Skeletal muscle tissue (tissue), 4 donors: ENCODE results near the gene GKN1. TPM values are rescaled to one million over a fixed set of nuclear protein-coding genes. Genes with fewer than 3 reads are reported as not detected.
"Not testable (repeated sequence)": the region's sequence is repeated elsewhere in the genome, so short reads cannot be mapped to it uniquely, and the experiment has no call there.

Source experiments
- H3K27ac ChIP-seq: one replicate; pipeline ENCODE4 v1.7.0; 2013; ENCODE audit warnings: mild to moderate bottlenecking, low read depth, low read length, inconsistent platforms
- H3K27me3 ChIP-seq, 3 donors: one replicate each; pipeline ENCODE4 v1.7.0; 2013; ENCODE audit warnings: low read length in 3 of 3; ENCODE audit not compliant: control insufficient read depth in 3 of 3, insufficient read depth in 3 of 3
- H3K36me3 ChIP-seq, 3 donors: one replicate each; pipeline ENCODE4 v1.7.0; 2013; ENCODE audit warnings: low read length in 3 of 3; ENCODE audit not compliant: control insufficient read depth in 3 of 3, insufficient read depth in 3 of 3
- H3K4me1 ChIP-seq, 3 donors: one replicate each; pipeline ENCODE4 v1.7.0; 2013; ENCODE audit warnings: low read length in 3 of 3, mild to moderate bottlenecking in 3 of 3; ENCODE audit not compliant: control insufficient read depth in 3 of 3, insufficient read depth in 3 of 3
- H3K4me3 ChIP-seq, 3 donors: one replicate each; pipeline ENCODE4 v1.7.0; 2013; ENCODE audit warnings: low read length in 3 of 3
- H3K9ac ChIP-seq, 3 donors: one replicate each; pipeline ENCODE4 v1.7.0; 2013; ENCODE audit warnings: low read length in 3 of 3, mild to moderate bottlenecking in 3 of 3, moderate library complexity in 2 of 3, low read depth in 1 of 3
- H3K9me3 ChIP-seq, 3 donors: one replicate each; pipeline ENCODE4 v1.7.0; 2013; ENCODE audit warnings: low read length in 3 of 3; ENCODE audit not compliant: control insufficient read depth in 3 of 3
- total RNA-seq: library from RNA; depleted of rRNA; stranded (reverse); fragments of >200 nt; gene quantifications from one replicate; pipeline ENCODE4 v1.2.3, GENCODE V29; 2014
- donor health status: Osteomylitis.

GKN1 gene
- total RNA-seq, 1 donor from 2014 or later = not detected

DNA sequence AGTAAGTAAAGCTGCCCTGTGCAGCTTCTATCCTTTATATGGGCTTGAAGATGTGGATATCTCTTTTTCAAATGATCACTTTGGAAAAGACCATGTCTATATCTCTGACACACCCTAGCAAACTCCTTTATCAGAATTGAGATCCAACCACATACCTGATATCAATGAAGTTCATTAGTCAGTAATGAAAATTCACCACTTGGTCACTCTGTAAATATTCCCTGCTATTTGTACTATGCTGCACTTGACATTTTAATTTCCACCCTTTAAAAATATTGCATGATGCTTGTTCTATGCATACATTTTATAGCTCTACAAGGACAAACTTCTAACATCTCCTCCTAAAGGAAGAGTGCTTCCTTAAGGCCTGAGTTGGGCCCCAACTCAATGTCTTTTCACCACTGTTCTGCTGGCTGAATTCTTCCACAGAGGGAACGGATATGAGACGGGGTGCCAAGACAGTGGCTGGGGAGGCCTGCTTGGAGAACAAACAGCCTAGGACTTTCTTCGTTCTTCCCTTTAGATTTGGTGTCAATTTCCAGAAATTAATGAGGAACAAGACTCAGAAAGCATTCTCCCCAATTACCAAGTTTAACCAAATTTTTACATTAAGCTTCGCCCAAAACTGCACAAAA is 21.4 kb upstream of the GKN1 start, which contains the start of gene GKN2:
TSS of gene GKN2 (minus strand) at position 7 of the 635 bp plus-strand sequence. CDS start 32 bp downstream, outside the sequence.
- H3K27ac ChIP-seq = no peak within 1 kb of the TSS
- H3K9me3 ChIP-seq = no peaks in the 10 kb centered on the region
- H3K27me3 ChIP-seq = peaks cover 0 to 3% (median 0%) of the 10 kb centered on the region in 3 donors
- no peak within 1 kb of the TSS for H3K9ac ChIP-seq
- H3K4me1 ChIP-seq = no peaks in the 10 kb centered on the region
- no peak within 1 kb of the TSS for H3K4me3 ChIP-seq
- H3K36me3 ChIP-seq = no peaks in the 10 kb centered on the region

DNA sequence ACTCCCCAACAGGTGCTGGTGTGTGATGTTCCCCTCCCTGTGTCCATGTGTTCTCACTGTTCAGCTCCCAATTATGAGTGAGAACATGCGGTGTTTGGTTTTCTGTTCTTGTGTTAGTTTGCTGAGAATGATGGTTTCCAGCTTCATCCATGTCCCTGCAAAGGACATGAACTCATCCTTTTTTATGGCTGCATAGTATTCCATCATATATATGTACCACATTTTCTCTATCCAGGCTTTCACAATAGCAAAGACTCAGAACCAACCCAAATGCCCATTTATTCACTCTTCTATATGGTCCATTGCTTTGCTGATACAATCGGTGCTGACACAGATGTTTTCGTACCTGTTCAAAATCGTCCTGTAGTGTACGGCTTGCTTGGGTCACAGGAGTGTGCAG is 19.0 kb upstream of the GKN1 start:
- H3K9ac ChIP-seq, H3K27ac ChIP-seq, H3K9me3 ChIP-seq, H3K36me3 ChIP-seq, H3K4me1 ChIP-seq, H3K27me3 ChIP-seq, H3K4me3 ChIP-seq: not testable (repeated sequence)

DNA sequence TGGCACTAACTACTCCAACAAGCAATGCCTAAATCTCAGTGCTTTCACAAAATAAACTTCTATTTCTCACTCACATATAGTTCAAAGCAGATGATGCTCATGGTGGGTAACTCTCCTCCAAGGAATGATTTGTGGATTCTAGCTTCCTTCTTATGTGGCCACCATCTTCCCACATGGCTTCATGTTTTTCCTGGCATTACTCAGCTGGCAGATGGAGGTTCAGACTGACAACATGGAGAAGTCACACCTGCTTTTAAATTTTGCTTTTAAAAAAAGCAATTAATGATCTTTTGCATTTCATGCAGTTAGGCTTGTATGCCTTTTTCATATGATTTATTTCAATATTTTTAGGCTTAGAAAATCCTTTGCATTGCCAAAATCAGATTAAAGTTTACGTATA is 15.4 kb upstream of the GKN1 start:
- Histone ChIP-seq H3K4me3 (no peak overlapping the region), H3K4me1 (no peaks in the 10 kb centered on the region), H3K36me3 (no peaks in the 10 kb centered on the region), H3K27ac (no peak overlapping the region), H3K27me3 (no peaks in the 10 kb centered on the region), H3K9ac (no peak overlapping the region), H3K9me3 (no peaks in the 10 kb centered on the region)

DNA sequence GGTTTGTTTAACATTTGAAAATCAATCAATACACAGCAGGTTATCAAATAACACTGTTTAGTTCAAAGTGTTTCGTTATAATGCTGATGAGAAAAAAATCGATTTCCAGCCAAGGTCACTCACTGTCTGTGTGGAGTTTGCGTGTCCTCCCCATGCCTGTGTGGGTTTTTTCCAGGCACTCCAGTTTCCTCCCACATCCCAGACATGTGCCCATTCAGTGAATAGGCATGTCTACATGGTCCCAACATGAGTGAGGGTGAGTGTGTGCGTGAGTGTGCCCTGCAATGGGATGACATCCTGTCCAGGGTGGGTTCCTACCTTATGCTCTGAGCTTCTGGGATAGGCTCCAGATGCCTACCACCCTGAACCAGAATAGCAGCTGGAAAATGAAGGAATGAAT is 13.1 kb upstream of the GKN1 start:
- H3K27me3 ChIP-seq = no peaks in the 10 kb centered on the region
- H3K9ac ChIP-seq = no peak overlapping the region
- H3K27ac ChIP-seq = no peak overlapping the region
- no peak overlapping the region for H3K4me3 ChIP-seq
- no peaks in the 10 kb centered on the region for H3K4me1 ChIP-seq
- H3K36me3 ChIP-seq = no peaks in the 10 kb centered on the region
- H3K9me3 ChIP-seq = no peaks in the 10 kb centered on the region

DNA sequence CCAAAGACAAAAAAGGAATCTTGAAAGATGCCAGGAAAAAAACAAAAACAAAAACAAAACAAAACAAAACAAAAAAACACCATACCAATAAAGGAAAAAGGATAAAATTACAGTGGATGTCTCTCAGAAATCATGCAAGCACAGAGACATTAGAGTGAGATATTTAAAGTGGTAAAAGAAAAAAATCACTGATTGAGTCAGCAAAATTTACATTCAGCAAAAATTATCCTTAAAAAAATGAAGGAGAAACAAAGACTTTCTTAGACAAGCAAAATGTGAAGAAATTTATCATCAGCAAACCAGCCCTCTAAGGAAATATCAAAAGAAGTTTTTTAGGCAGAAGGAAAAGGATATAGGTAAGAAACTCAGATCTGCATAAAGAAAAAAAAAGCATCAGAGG is 10.2 kb upstream of the GKN1 start:
- Histone ChIP-seq H3K27me3 (no peaks in the 10 kb centered on the region), H3K9me3 (no peaks in the 10 kb centered on the region), H3K4me1 (no peaks in the 10 kb centered on the region), H3K27ac (no peak overlapping the region), H3K36me3 (no peaks in the 10 kb centered on the region), H3K9ac (no peak overlapping the region), H3K4me3 (no peak overlapping the region)

DNA sequence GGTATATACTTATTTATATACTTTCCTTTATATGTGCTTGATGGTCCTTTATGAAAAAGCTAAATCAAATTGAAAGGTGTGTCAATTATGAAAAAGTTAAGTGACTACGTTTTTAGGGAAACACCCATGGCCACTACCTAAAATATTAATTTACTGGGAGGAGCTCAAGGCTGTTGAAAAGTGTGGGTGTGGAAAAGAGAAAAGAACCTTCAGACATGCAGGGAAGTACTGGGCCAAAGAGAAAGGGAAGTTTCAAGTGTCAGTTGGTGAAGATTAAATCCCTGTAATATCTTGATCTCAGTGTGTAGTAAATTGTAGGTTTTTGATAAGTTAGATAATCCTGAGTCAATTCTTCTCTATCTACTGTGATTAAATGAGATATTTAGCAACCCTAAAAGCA is 6.2 kb upstream of the GKN1 start:
- Histone ChIP-seq H3K27me3 (no peaks in the 10 kb centered on the region), H3K36me3 (no peaks in the 10 kb centered on the region), H3K27ac (no peak overlapping the region), H3K4me3 (no peak overlapping the region), H3K9me3 (no peaks in the 10 kb centered on the region), H3K9ac (no peak overlapping the region), H3K4me1 (no peaks in the 10 kb centered on the region)

DNA sequence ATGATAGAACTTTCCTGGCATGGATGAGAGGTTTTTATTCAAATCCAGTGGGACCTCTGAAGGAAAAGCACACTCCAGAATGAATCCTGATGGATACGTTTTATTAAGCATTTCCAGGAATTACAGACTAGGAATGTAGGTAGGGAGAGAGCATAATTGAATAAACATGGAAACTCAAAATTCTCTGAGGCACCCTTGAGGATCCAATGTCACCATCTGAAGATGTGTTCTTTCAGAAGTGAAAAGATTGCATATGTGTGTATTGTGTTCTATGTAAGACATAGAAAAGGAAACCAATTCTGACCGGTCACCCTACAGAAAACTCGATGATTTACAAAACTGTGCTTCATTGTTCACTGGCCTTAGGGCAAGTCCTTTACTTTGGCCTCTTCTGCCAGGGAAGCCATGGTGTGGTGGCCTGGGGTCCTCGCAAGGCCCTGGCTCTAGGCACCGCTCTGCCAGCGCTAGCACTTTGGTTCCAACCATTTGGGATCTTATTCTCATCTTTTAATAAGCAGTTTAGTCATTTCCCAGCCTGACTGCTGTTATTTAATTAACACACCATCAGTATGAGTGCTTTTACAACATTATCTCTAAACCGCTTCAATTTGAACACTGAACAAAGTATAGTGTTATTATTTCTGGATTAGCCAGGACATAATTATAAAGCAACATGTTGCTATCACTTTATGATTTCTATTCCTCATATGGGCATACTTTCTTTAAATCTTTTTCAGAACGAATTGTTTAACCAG is 4.5 kb upstream of the GKN1 start:
- no peak overlapping the region for H3K4me3 ChIP-seq
- H3K9me3 ChIP-seq = no peaks in the 10 kb centered on the region
- H3K27ac ChIP-seq = no peak overlapping the region
- no peaks in the 10 kb centered on the region for H3K27me3 ChIP-seq
- H3K36me3 ChIP-seq = no peaks in the 10 kb centered on the region
- H3K4me1 ChIP-seq = no peaks in the 10 kb centered on the region
- H3K9ac ChIP-seq = no peak overlapping the region

DNA sequence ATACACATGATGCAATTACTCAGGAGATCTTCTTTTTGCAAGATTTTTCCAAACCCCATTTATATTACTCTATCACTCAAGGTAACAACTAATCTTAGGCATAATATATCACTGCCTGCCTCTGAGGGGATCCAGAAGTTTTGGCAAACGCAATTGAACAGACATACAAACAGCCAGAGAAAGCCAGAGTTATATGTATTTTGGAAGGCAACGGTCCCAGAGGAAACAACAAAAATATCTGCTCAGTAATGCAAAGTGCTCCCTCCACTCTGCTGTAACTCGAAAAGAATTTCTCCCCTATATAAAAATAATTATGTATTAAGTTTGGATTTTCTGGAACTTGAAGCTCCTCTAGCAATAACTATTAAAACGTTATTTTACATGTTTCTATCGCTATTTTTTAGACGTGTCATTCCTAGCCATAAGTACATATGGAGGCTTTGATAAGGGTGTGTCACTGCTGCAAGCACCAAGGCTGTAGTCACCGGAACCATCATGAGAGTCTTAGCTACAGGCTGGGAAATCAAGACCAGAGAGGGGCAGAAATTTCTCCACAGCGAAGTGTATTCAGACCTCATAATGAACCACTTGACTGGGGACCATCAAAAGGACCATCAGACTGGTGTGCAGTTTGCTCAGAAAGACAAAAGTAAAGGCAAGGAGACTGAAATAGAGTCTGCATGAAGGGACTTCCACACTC is 3.7 kb upstream of the GKN1 start:
- Histone ChIP-seq H3K9me3 (no peaks in the 10 kb centered on the region), H3K4me3 (no peak overlapping the region), H3K27ac (no peak overlapping the region), H3K36me3 (no peaks in the 10 kb centered on the region), H3K4me1 (no peaks in the 10 kb centered on the region), H3K27me3 (peaks cover 0 to 3% (median 0%) of the 10 kb centered on the region in 3 donors), H3K9ac (no peak overlapping the region)

DNA sequence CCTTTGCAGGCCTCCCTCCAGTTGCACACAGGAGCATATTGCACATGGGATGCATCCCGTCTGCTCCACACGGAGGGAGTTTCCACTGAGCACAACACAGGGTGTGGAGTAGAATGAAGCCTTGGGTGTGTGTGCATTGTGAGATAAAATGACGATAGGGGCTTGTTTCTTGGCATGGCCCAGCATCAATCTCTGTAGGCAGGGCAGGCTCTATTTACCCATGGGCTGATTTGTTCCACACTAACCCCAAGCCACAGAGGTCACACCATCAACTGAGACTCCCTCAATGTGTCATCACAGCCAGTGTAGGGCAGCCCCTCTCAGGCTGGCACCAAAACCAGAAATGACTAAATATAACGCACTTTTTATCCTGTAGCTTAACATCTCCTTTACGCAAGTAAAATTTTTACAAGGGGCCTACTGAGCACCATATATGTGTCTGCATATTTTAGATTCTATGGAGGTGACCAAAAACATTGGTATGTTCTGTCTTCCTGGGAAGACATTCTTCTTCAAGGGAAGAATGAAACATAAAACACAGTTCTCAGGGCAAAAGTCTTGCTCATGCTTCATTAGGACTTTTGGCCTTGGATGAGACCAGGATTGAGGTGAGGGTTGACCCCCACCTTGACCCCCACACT is 2.7 kb upstream of the GKN1 start:
- Histone ChIP-seq H3K4me3 (no peak overlapping the region), H3K36me3 (no peaks in the 10 kb centered on the region), H3K9ac (no peak overlapping the region), H3K27me3 (peaks cover 0 to 3% (median 0%) of the 10 kb centered on the region in 3 donors), H3K27ac (no peak overlapping the region), H3K9me3 (no peaks in the 10 kb centered on the region), H3K4me1 (no peaks in the 10 kb centered on the region)
